Measurements from ENCODE around the gene DOLPP1. TPM values are rescaled to one million over a fixed set of nuclear protein-coding genes. Genes with fewer than 3 reads are reported as not detected.
"Not testable (repeated sequence)": the region's sequence is repeated elsewhere in the genome, so short reads cannot be mapped to it uniquely, and the experiment has no call there.

Gene DOLPP1
- total RNA-seq, 1 donor from 2014 or later, result 12.7 TPM

DNA sequence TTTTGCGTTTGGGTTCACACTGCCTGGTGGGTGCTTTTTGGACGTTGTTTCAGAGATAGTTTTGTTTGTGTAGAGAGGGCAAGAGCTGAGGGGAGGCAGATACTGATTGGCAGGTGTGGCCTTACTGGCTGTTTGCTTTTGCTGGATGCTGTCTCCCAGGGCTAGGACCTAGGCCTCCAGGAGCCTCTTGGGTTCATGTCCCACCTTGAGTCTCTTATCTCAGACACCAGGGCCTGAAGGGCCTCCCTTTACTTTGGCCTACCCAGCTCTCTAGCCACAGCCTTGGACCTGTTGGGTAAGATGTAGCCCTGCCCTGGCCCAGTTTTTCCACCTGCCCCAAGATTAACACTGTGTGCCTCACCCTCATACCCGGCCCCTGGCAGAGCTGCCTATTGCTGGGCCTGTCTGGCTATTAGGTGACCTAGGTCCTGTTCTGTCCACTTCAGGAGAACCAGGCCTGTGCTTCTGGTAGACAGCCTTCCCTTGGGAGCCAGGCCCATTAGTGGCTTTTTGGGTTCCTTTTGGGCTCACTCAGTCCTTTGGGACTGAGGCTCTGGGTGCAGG is 43.7 kb downstream of the DOLPP1 start:
- no peak overlapping the region for H3K4me3 ChIP-seq (ENCODE audit: low read depth, low read length)
- TF ChIP-seq, protein P1, sequence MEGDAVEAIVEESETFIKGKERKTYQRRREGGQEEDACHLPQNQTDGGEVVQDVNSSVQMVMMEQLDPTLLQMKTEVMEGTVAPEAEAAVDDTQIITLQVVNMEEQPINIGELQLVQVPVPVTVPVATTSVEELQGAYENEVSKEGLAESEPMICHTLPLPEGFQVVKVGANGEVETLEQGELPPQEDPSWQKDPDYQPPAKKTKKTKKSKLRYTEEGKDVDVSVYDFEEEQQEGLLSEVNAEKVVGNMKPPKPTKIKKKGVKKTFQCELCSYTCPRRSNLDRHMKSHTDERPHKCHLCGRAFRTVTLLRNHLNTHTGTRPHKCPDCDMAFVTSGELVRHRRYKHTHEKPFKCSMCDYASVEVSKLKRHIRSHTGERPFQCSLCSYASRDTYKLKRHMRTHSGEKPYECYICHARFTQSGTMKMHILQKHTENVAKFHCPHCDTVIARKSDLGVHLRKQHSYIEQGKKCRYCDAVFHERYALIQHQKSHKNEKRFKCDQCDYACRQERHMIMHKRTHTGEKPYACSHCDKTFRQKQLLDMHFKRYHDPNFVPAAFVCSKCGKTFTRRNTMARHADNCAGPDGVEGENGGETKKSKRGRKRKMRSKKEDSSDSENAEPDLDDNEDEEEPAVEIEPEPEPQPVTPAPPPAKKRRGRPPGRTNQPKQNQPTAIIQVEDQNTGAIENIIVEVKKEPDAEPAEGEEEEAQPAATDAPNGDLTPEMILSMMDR (conservative IDR thresholded peaks at IDR 0.05; ENCODE audit: low read depth, low read length), result no peak
- DNase-seq (ENCODE audit: low read depth), result no peak

DNA sequence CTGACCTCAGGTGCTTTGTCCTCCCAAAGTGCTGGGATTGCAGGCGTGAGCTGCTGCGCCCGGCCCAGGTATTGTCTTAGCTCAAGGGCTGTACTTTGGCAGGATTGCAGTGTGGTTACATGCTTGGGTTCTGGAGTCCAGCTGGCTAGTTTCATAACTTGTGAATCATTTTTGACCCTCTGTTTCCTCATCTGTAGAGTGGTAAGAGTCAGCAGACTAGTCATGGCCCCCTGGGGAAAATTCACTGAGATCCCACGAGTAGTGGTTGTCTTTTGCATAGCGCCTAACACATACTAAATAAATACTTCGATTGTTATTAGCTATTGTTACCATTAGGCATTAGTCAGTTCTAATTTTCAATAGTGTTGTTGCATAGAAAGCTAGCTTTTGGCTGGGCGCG is 44.6 kb downstream of the DOLPP1 start:
- no peak overlapping the region for H3K4me3 ChIP-seq (ENCODE audit: low read depth, low read length)
- TF ChIP-seq, protein P1 (conservative IDR thresholded peaks at IDR 0.05; ENCODE audit: low read depth, low read length), result no peak
- no peak for DNase-seq (ENCODE audit: low read depth)

DNA sequence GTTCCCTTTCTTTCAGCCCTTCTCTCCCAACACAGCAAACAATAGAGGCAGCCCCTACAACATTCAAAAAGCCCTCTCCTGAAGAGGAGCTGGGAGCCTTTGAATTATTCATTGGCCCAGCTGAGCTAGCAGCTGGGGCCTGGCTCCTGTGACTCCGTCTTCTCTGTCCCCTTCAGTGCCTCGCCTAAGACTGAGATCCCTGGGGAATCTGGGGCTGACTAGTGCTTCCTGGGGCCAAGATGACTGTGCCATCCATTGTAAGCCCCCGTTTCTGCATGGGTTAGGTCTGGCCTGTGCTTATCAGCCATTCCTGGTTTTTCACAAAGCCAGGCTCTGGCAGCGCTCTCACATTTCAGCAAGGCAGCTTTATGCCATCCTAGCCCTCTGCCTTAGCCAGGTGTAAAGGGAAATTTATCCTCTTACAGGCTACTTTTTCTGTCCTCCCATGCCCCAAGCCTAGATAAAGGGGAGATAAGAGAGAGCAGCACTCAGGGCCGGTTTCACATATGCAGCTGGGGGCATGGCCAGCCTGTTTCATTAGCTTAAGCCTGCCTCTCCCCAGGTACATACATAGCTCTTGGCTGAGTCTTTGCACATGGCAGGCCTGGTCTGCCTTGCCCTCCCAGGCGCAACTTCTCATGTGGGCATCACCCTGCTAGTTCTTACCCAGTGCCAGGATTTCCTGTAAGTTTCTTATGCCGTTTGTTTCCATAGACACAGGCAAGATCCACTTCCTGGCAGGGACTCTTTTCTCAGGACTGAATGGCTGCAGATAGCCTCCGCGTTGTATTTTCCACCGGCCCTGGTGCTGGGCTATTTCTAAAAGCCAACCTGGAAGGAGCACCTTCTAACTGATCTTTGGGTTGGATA is 46.1 kb downstream of the DOLPP1 start:
- no peak for DNase-seq (ENCODE audit: low read depth)
- H3K4me3 ChIP-seq (ENCODE audit: low read depth, low read length), result no peak overlapping the region
- TF ChIP-seq, protein P1 (conservative IDR thresholded peaks at IDR 0.05; ENCODE audit: low read depth, low read length), result no peak

DNA sequence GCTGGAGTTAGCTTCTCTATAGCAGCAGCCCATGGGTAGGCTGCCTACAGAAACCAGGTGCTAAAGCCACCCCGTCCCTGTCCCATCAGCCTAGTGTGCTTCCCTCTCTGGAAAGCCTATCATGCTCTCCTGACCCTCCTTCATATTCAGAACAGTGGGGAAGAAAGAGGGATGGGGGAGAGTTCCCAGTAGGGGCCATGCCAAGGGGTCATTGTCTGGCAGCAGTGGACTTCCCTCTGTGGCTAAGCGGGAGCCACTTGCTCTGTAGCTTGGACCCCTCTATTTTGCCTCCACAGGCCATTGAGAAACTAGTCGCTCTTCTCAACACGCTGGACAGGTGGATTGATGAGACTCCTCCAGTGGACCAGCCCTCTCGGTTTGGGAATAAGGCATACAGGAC is 47.8 kb downstream of the DOLPP1 start:
- DNase-seq (ENCODE audit: low read depth), result no peak
- no peak overlapping the region for H3K4me3 ChIP-seq (ENCODE audit: low read depth, low read length)
- TF ChIP-seq, protein P1 (conservative IDR thresholded peaks at IDR 0.05; ENCODE audit: low read depth, low read length), result no peak

DNA sequence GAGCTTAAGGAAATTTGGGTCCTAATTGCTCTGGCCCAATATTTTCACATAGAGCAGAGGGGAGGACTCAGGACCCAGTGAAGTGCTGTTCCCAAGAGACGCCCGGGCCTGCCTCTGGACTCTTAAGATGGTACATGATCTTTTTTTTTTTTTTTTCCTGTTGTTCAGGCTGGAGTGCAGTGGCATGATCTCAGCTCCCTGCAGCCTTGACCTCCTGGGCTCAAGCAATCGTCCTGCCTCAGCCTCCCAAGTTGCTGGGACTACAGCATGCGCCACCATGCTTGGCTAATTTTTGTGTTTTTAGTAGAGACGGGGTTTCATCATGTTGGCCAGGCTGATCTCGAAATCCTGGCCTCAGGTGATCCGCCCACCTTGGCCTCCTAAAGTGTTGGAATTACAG is 49.4 kb downstream of the DOLPP1 start:
- not testable (repeated sequence) for DNase-seq (ENCODE audit: low read depth); H3K4me3 ChIP-seq (ENCODE audit: low read depth, low read length)

DNA sequence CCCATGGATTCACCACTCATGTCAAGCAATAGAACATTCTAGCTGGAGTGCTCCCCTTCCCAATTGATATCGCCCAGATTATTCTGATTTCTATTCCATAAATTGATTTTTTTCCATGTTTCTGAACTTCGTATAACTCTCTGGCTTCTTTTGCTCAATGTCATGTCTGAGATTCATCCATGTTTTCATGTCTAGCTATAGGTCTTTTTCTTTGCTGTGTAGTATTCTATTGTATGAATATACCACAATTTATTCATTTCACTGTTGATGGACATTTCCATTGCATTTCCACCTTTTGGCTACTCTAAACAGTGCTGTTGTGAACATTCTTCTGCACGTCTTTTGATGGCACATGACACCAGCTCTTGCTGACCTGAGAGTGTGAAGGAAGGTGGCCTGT is 49.9 kb downstream of the DOLPP1 start:
- H3K4me3 ChIP-seq (ENCODE audit: low read depth, low read length), result no peak overlapping the region
- no peak for DNase-seq (ENCODE audit: low read depth)
- TF ChIP-seq, protein P1 (conservative IDR thresholded peaks at IDR 0.05; ENCODE audit: low read depth, low read length), result no peak

DNA sequence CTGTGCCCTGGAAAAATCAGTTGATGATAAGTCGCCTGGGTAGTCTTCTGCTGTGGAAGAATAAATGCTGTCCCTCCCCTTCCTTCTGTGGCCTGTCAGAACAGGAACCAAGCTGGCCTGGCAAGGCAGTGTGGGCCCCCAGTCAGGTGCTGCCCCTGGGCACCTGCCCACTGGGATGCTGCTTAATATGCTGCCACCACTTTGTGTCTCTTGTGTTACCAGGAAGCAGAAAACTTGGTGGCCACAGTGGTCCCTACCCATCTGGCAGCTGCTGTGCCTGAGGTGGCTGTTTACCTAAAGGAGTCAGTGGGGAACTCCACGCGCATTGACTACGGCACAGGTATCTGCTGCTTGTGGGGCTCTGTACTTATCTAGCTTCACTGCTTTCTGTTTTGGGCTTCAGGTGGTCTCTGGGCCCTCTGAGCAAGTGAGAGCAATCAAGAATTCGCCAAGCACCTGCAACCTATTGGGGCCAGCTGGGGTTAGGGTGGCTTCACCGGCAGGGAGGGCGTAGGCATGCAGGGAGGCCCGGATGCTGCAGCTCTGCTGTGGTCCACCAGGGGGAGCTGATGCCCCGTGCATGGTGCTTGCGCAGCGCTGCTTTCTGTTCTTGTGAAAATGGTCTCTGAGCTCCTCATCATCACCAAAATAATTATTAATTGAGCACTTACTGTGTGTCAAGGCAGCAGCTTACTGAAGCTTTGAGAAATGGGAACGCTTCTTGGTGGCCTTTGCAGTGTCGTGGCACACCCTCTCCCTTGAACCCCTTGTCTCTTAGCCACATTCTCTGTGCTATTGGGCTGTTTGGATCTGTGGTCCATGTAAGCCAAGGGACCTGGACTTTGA is 50.6 kb downstream of the DOLPP1 start:
- TF ChIP-seq, protein P1 (conservative IDR thresholded peaks at IDR 0.05; ENCODE audit: low read depth, low read length), result peak; percentile 99
- DNase-seq (ENCODE audit: low read depth), result no peak

More for the DNA sequence above, 50.6 kb downstream of the DOLPP1 start:
- no peak overlapping the region for H3K4me3 ChIP-seq (ENCODE audit: low read depth, low read length)
